GM19193 (cell line): ENCODE results near the gene SH2B2.

ENCODE experiments used
- POLR2A ChIP-seq: IDR thresholded peaks from 4 replicates; pipeline ENCODE4 v1.6.1; 2011; ENCODE audit not compliant: insufficient read depth, insufficient read length; ENCODE audit errors: extremely low read depth

SH2B2 gene

DNA sequence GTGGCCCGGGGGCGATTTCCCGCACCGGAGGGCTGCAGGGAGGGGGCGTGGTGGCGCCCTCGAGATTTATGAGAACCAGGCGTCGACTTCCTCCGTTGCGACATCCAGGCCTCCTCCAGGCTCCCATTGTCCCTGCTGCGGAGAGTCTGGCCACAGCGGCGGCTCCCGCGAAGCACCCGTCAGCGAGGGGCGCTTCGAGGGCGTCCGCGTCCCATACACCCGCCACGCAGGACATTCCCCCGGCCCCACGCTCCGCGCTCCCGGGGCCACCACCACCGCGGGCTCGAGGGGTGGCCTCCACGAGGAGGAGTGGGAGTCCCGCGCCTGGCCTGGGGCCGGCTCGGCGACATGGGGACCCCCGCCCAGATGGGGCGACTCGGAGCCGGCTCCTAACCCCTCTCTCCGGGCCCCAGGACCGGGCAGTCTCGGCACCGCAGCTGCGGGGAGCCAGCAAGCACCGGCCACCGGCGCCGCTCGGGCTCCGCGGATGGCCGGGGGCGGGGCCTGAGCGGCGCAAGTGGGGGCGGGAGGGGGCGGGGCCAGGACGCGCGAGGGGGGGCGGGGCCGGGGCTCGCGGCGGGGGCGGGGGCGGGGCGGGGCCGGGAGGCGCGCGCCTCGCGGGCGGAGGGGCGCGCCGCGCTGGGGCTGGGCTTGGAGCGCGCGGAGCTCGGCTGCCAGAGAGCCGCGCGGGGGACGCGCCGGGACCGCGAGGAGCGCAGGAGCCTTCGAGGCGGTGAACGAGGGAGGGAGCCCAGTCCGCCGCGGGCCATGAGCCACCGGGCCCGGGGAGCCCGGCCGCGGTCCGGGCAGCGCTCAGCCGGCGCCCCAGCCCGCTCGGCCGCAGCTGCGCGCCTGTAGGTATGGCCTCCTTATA, at the start of gene SH2B2:
TSS of gene SH2B2 (plus strand) at position 632 of the 874 bp plus-strand sequence. CDS start 13,683 bp downstream, outside the sequence.
- peak; percentile 46 for TF ChIP-seq POLR2A

- TF ChIP-seq POLR2A, result no peak
Observed at GRCh38 chr7:102239206-102239820, 47.4 kb upstream of the SH2B2 start.

- no peak for TF ChIP-seq POLR2A
Observed at GRCh38 chr7:102241431-102241830, 45.2 kb upstream of the SH2B2 start.

DNA sequence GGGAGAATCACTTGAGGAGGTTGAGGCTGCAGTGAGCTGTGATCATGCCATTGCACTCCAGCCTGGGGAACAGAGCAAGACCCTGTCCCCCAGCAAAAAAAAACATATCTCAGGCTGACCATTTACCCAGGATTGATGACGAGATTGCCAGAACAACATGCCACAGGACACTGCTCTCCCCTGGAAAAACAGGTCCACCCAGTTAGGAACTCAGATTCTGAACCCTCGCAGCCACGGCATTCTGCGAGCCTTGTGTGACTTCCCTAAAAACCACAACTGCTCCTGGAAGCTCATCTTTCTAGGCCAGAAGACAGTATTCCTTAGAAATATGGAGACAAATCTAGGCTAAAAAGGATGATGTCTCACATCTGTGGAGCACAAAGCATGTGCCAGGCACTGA, 42.1 kb upstream of the SH2B2 start:
- no peak for TF ChIP-seq POLR2A

DNA sequence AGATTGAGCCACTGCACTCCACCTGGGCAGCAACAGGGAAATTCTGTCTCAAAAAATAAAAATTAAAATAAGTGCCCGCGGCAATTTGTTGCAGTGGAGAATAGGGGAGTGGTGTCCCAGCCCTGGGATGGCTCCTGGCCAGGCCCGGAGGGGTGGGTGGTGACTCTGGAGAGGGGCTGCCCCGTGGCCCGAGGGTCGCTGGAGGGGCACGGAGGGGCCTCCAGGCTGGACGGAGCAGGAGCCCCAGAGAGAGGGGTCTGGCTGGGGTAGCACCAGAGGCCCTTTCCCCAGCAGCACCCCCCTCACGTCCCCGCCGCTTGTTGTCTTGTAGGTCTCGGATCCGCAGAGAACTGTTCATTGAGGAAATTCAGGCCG, 38.6 kb upstream of the SH2B2 start:
- TF ChIP-seq POLR2A, result no peak

- no peak for TF ChIP-seq POLR2A
Observed at GRCh38 chr7:102248456-102249395, 37.9 kb upstream of the SH2B2 start.

GRCh38 chr7:102251531-102252365, 34.9 kb upstream of the SH2B2 start:
- no peak for TF ChIP-seq POLR2A

GRCh38 chr7:102252366-102252982, 34.2 kb upstream of the SH2B2 start:
- TF ChIP-seq POLR2A, result no peak

GRCh38 chr7:102253066-102253972, 33.3 kb upstream of the SH2B2 start:
- no peak for TF ChIP-seq POLR2A

- no peak for TF ChIP-seq POLR2A
Observed at GRCh38 chr7:102253973-102254370, 32.7 kb upstream of the SH2B2 start.

DNA sequence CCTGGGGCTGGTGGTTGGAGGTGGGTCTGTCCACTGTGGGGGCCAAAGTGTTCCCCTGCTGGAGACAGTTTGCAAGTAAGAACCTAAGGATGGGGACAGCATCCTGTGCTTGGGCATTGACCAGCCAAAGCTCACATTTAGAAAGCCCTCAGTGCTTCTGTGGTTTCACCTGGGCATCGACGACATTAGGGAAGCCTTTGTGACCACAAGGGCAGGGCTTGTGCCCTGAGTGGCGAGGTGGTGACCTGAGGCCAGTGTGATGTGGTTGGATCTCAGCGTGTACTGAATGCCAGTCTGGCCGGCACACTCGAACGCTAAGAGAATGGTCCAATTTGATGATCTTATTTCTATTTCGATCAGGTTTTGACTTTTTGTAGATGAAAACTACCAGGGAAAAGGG, 32.1 kb upstream of the SH2B2 start:
- no peak for TF ChIP-seq POLR2A

GRCh38 chr7:102255501-102255900, 31.2 kb upstream of the SH2B2 start:
- TF ChIP-seq POLR2A, result no peak

DNA sequence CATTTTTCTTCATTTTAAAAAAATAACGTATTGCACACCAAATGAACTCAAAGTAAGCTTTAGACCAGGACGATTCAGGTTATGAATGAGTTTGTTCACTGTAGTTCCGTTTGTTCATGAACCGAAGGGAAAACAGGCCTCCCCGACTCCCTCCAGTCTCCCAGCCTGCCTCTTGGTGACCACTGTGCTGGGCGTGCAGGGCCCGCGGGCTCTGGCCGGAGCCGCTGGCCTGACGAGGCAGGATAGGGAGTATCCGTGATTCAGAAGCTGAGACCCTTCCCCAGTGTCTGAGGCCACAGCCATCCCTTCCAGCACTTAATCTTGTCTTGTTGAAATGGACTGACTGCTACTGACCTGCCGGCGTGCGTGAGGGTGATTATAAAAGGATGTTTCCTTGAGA, 30.8 kb upstream of the SH2B2 start:
- no peak for TF ChIP-seq POLR2A
